ENCODE results near the gene FOXRED1.

FOXRED1 gene

GRCh38 chr11:126293726-126294125 lies 24.8 kb downstream of the FOXRED1 start:
- Histone ChIP-seq H3K4me1 (ENCODE audit: control insufficient read depth, insufficient read depth, low read depth, low read length) (no peaks in the 10 kb centered on the region), H3K4me3 (ENCODE audit: insufficient read depth in 1 of 2, low read depth in 1 of 2, low read length in 2 of 2) (no peak overlapping the region), H3K9ac (ENCODE audit: low read length) (no peak overlapping the region), H4K91ac (ENCODE audit: low read length) (no peak overlapping the region), H2BK12ac (ENCODE audit: low read length in 2 of 2) (no peak overlapping the region), H3K27me3 (ENCODE audit: control insufficient read depth in 1 of 2, insufficient read depth in 1 of 2, low read length in 2 of 2) (no peaks in the 10 kb centered on the region), H3K4ac (ENCODE audit: low read depth in 1 of 2, low read length in 2 of 2) (no peak overlapping the region), H2BK120ac (ENCODE audit: low read depth, low read length) (no peak overlapping the region), H3K27ac (ENCODE audit: low read length, poor library complexity, severe bottlenecking) (no peak overlapping the region), H3K14ac (ENCODE audit: low read length in 2 of 2) (no peak overlapping the region), H3K36me3 (ENCODE audit: control insufficient read depth in 1 of 2, insufficient read depth in 2 of 2, low read depth in 1 of 2, low read length in 2 of 2) (peaks cover 31 to 53% of the 10 kb centered on the region in 2 experiments), H3K23ac (ENCODE audit: low read length in 2 of 2) (no peak overlapping the region), H2AK5ac (ENCODE audit: low read length, severe bottlenecking) (no peak overlapping the region), H3K9me3 (ENCODE audit: control insufficient read depth, low read length) (no peaks in the 10 kb centered on the region), H2BK15ac (ENCODE audit: low read depth, poor library complexity, severe bottlenecking) (no peak overlapping the region), H4K8ac (ENCODE audit: low read length) (no peak overlapping the region), H2BK5ac (ENCODE audit: low read depth, low read length, poor library complexity, severe bottlenecking) (no peak overlapping the region), H3K18ac (ENCODE audit: low read depth in 1 of 2, low read length in 2 of 2) (no peak overlapping the region), H3K79me1 (replicated peaks; ENCODE audit: low read length, poor library complexity, severe bottlenecking) (peaks cover 8% of the 10 kb centered on the region), H3K4me2 (ENCODE audit: low read length, poor library complexity, severe bottlenecking) (no peak overlapping the region), H2AFZ (ENCODE audit: low read depth, low read length) (no peak overlapping the region)
- WGBS, result 94% methylated on average over 5 of the region's 5 CpGs
- no peak for DNase-seq

- 97% methylated on average over 2 of the region's 2 CpGs for WGBS
- Histone ChIP-seq H3K14ac (ENCODE audit: low read length in 2 of 2) (no peak overlapping the region), H3K79me1 (replicated peaks; ENCODE audit: low read length, poor library complexity, severe bottlenecking) (peaks cover 9% of the 10 kb centered on the region), H2BK5ac (ENCODE audit: low read depth, low read length, poor library complexity, severe bottlenecking) (no peak overlapping the region), H4K91ac (ENCODE audit: low read length) (no peak overlapping the region), H3K23ac (ENCODE audit: low read length in 2 of 2) (no peak overlapping the region), H3K4me1 (ENCODE audit: control insufficient read depth, insufficient read depth, low read depth, low read length) (no peaks in the 10 kb centered on the region), H2BK15ac (ENCODE audit: low read depth, poor library complexity, severe bottlenecking) (no peak overlapping the region), H4K8ac (ENCODE audit: low read length) (no peak overlapping the region), H2AK5ac (ENCODE audit: low read length, severe bottlenecking) (no peak overlapping the region), H3K18ac (ENCODE audit: low read depth in 1 of 2, low read length in 2 of 2) (no peak overlapping the region), H2BK120ac (ENCODE audit: low read depth, low read length) (no peak overlapping the region), H3K27ac (ENCODE audit: low read length, poor library complexity, severe bottlenecking) (no peak overlapping the region), H3K4ac (ENCODE audit: low read depth in 1 of 2, low read length in 2 of 2) (no peak overlapping the region), H3K9ac (ENCODE audit: low read length) (no peak overlapping the region), H2AFZ (ENCODE audit: low read depth, low read length) (no peak overlapping the region), H3K4me3 (ENCODE audit: insufficient read depth in 1 of 2, low read depth in 1 of 2, low read length in 2 of 2) (no peak overlapping the region), H3K36me3 (ENCODE audit: control insufficient read depth in 1 of 2, insufficient read depth in 2 of 2, low read depth in 1 of 2, low read length in 2 of 2) (peaks cover 15 to 28% of the 10 kb centered on the region in 2 experiments), H2BK12ac (ENCODE audit: low read length in 2 of 2) (no peak overlapping the region), H3K4me2 (ENCODE audit: low read length, poor library complexity, severe bottlenecking) (no peak overlapping the region), H3K27me3 (ENCODE audit: control insufficient read depth in 1 of 2, insufficient read depth in 1 of 2, low read length in 2 of 2) (no peaks in the 10 kb centered on the region), H3K9me3 (ENCODE audit: control insufficient read depth, low read length) (no peaks in the 10 kb centered on the region)
- no peak for DNase-seq
Measured at GRCh38 chr11:126297004-126297403, 28.1 kb downstream of the FOXRED1 start.

- DNase-seq, result peak; percentile 91
- H3K9me3 ChIP-seq (ENCODE audit: control insufficient read depth, low read length), result no peaks in the 10 kb centered on the region
- peak within 1 kb of the TSS; percentile 65 for H3K27ac ChIP-seq (ENCODE audit: low read length, poor library complexity, severe bottlenecking)
- H3K79me1 ChIP-seq (replicated peaks; ENCODE audit: low read length, poor library complexity, severe bottlenecking), result peaks cover 17% of the 10 kb centered on the region
- H3K9ac ChIP-seq (ENCODE audit: low read length), result peak within 1 kb of the TSS; percentile 94
- peak within 1 kb of the TSS; percentile 78 for H3K4me2 ChIP-seq (ENCODE audit: low read length, poor library complexity, severe bottlenecking)
- peak within 1 kb of the TSS in 1 of 2 experiments; percentile 45 for H3K14ac ChIP-seq (ENCODE audit: low read length in 2 of 2)
- WGBS, result 3% methylated on average over 56 of the region's 61 CpGs
- H3K18ac ChIP-seq (ENCODE audit: low read depth in 1 of 2, low read length in 2 of 2), result peak within 1 kb of the TSS; percentile 88 to 94
- H2BK120ac ChIP-seq (ENCODE audit: low read depth, low read length), result peak within 1 kb of the TSS; percentile 80
- H2AFZ ChIP-seq (ENCODE audit: low read depth, low read length), result peak within 1 kb of the TSS; percentile 59
- peak within 1 kb of the TSS; percentile 93 for H4K91ac ChIP-seq (ENCODE audit: low read length)
- peak within 1 kb of the TSS; percentile 99 for H4K8ac ChIP-seq (ENCODE audit: low read length)
- no peak within 1 kb of the TSS for H3K23ac ChIP-seq (ENCODE audit: low read length in 2 of 2)
- H2BK12ac ChIP-seq (ENCODE audit: low read length in 2 of 2), result peak within 1 kb of the TSS in 1 of 2 experiments; percentile 39
- H3K4me1 ChIP-seq (ENCODE audit: control insufficient read depth, insufficient read depth, low read depth, low read length), result peaks cover 4% of the 10 kb centered on the region
- peak within 1 kb of the TSS; percentile 48 for H2BK5ac ChIP-seq (ENCODE audit: low read depth, low read length, poor library complexity, severe bottlenecking)
- H3K27me3 ChIP-seq (ENCODE audit: control insufficient read depth in 1 of 2, insufficient read depth in 1 of 2, low read length in 2 of 2), result no peaks in the 10 kb centered on the region
- H3K4me3 ChIP-seq (ENCODE audit: insufficient read depth in 1 of 2, low read depth in 1 of 2, low read length in 2 of 2), result peak within 1 kb of the TSS; percentile 69 to 91
- peak within 1 kb of the TSS; percentile 87 for H2AK5ac ChIP-seq (ENCODE audit: low read length, severe bottlenecking)
- H2BK15ac ChIP-seq (ENCODE audit: low read depth, poor library complexity, severe bottlenecking), result peak within 1 kb of the TSS; percentile 90
- H3K4ac ChIP-seq (ENCODE audit: low read depth in 1 of 2, low read length in 2 of 2), result peak within 1 kb of the TSS; percentile 82 to 97
- peaks cover 3 to 4% of the 10 kb centered on the region in 2 experiments for H3K36me3 ChIP-seq (ENCODE audit: control insufficient read depth in 1 of 2, insufficient read depth in 2 of 2, low read depth in 1 of 2, low read length in 2 of 2)
Measured at GRCh38 chr11:126303623-126304456, 34.9 kb downstream of the FOXRED1 start, which contains the start of gene DCPS. Gene DCPS, plus strand, starts transcription at chr11:126304060. Its CDS starts 21 bp downstream, at chr11:126304081.

GRCh38 chr11:126304457-126305075 lies 35.6 kb downstream of the FOXRED1 start:
- Histone ChIP-seq H3K4ac (ENCODE audit: low read depth in 1 of 2, low read length in 2 of 2) (peak overlapping the region in 1 of 2 experiments; percentile 43), H3K9ac (ENCODE audit: low read length) (peak overlapping the region; percentile 94), H3K4me1 (ENCODE audit: control insufficient read depth, insufficient read depth, low read depth, low read length) (peaks cover 4% of the 10 kb centered on the region), H3K4me3 (ENCODE audit: insufficient read depth in 1 of 2, low read depth in 1 of 2, low read length in 2 of 2) (peak overlapping the region; percentile 69 to 91), H2BK12ac (ENCODE audit: low read length in 2 of 2) (peak overlapping the region in 1 of 2 experiments; percentile 39), H3K4me2 (ENCODE audit: low read length, poor library complexity, severe bottlenecking) (peak overlapping the region; percentile 78), H3K18ac (ENCODE audit: low read depth in 1 of 2, low read length in 2 of 2) (no peak overlapping the region), H3K27me3 (ENCODE audit: control insufficient read depth in 1 of 2, insufficient read depth in 1 of 2, low read length in 2 of 2) (no peaks in the 10 kb centered on the region), H2AFZ (ENCODE audit: low read depth, low read length) (no peak overlapping the region), H3K27ac (ENCODE audit: low read length, poor library complexity, severe bottlenecking) (peak overlapping the region; percentile 1), H3K79me1 (replicated peaks; ENCODE audit: low read length, poor library complexity, severe bottlenecking) (peaks cover 17% of the 10 kb centered on the region), H2BK5ac (ENCODE audit: low read depth, low read length, poor library complexity, severe bottlenecking) (no peak overlapping the region), H2AK5ac (ENCODE audit: low read length, severe bottlenecking) (peak overlapping the region; percentile 87), H2BK15ac (ENCODE audit: low read depth, poor library complexity, severe bottlenecking) (no peak overlapping the region), H4K91ac (ENCODE audit: low read length) (no peak overlapping the region), H4K8ac (ENCODE audit: low read length) (peak overlapping the region; percentile 59), H3K36me3 (ENCODE audit: control insufficient read depth in 1 of 2, insufficient read depth in 2 of 2, low read depth in 1 of 2, low read length in 2 of 2) (peaks cover 3 to 8% of the 10 kb centered on the region in 2 experiments), H3K9me3 (ENCODE audit: control insufficient read depth, low read length) (no peaks in the 10 kb centered on the region), H2BK120ac (ENCODE audit: low read depth, low read length) (peak overlapping the region; percentile 7), H3K14ac (ENCODE audit: low read length in 2 of 2) (no peak overlapping the region), H3K23ac (ENCODE audit: low read length in 2 of 2) (no peak overlapping the region)
- no peak for DNase-seq
- 74% methylated on average over 12 of the region's 12 CpGs for WGBS

Measured in mesenchymal stem cell (in vitro differentiated cells and primary cell).